Cardiac muscle cell (in vitro differentiated cells and primary cell): ENCODE results near the gene ASB1. TPM values are rescaled to one million over a fixed set of nuclear protein-coding genes. Genes with fewer than 3 reads are reported as not detected.

Experiments
- DNase-seq, 2 donors: peaks; one replicate each; pipeline versions ENCODE4 v3.0.0 to v3.0.0-alpha.2; 2010 to 2017; ENCODE audit warnings: low read depth in 1 of 2, low spot score in 1 of 2
- H3K27ac ChIP-seq: fragments of 200-600 bp; sonication (generic); 2 replicates; pipeline ENCODE4 v1.5.1; 2016
- H3K27me3 ChIP-seq: fragments of 200-600 bp; sonication (generic); 2 replicates; pipeline ENCODE4 v1.6.0; 2016; ENCODE audit warnings: control low read depth
- H3K36me3 ChIP-seq: fragments of 200-600 bp; sonication (generic); 2 replicates; pipeline ENCODE4 v1.5.1; 2016; ENCODE audit warnings: control low read depth
- H3K4me1 ChIP-seq: fragments of 200-600 bp; sonication (generic); 2 replicates; pipeline ENCODE4 v1.8.1; 2017; ENCODE audit warnings: low read depth, mild to moderate bottlenecking, mixed run types
- H3K4me3 ChIP-seq: fragments of 200-600 bp; sonication (generic); 2 replicates; pipeline ENCODE4 v1.5.1; 2016; ENCODE audit warnings: mild to moderate bottlenecking
- H3K9me3 ChIP-seq: fragments of 200-600 bp; sonication (generic); 2 replicates; pipeline ENCODE4 v1.5.1; 2017; ENCODE audit warnings: low read depth, mild to moderate bottlenecking, control low read depth
- polyA plus RNA-seq: library from polyadenylated mRNA; unstranded; fragments of >200 nt; fragmentation: Nextera tagmentation; extraction: Ambion mirVana; gene quantifications from 2 replicates; pipeline ENCODE4 v1.2.1, GENCODE V29; 2016
- total RNA-seq: library from RNA; depleted of rRNA; stranded (reverse); fragments of >200 nt; gene quantifications from 2 replicates; pipeline ENCODE4 v1.2.3, GENCODE V29; 2016
- TF ChIP-seq, protein P1 (sequence below): IDR thresholded peaks from 2 replicates; pipeline ENCODE4 v1.5.1; 2012; ENCODE audit warnings: low read depth, mild to moderate bottlenecking, low read length

Gene ASB1
- total and polyA plus RNA-seq, 2 experiments from 2014 or later: 16.7 TPM

DNA sequence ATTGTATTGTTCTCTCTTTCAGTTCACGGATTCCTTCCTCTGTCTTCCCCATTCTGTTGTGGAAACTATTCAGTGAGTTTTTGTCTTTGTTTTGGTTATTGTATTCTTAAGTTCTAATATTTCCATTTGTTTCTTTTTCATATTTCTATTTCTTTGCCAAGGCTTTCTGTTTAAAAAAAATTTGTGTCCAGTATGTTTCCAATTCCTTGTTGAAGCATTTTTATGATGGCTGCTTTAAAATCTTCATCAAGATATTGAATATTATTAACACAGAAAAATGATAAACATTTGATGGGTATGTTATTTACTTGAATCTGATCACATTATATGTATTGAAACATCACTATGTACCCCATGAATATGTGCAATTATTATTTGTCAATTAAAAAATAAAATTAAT is 42.4 kb downstream of the ASB1 start:
- TF ChIP-seq, protein P1, sequence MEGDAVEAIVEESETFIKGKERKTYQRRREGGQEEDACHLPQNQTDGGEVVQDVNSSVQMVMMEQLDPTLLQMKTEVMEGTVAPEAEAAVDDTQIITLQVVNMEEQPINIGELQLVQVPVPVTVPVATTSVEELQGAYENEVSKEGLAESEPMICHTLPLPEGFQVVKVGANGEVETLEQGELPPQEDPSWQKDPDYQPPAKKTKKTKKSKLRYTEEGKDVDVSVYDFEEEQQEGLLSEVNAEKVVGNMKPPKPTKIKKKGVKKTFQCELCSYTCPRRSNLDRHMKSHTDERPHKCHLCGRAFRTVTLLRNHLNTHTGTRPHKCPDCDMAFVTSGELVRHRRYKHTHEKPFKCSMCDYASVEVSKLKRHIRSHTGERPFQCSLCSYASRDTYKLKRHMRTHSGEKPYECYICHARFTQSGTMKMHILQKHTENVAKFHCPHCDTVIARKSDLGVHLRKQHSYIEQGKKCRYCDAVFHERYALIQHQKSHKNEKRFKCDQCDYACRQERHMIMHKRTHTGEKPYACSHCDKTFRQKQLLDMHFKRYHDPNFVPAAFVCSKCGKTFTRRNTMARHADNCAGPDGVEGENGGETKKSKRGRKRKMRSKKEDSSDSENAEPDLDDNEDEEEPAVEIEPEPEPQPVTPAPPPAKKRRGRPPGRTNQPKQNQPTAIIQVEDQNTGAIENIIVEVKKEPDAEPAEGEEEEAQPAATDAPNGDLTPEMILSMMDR: no peak
- Histone ChIP-seq H3K36me3 (no peaks in the 10 kb centered on the region), H3K4me1 (no peaks in the 10 kb centered on the region), H3K9me3 (no peaks in the 10 kb centered on the region), H3K4me3 (no peak overlapping the region), H3K27me3 (no peaks in the 10 kb centered on the region), H3K27ac (no peak overlapping the region)
- DNase-seq: no peak

DNA sequence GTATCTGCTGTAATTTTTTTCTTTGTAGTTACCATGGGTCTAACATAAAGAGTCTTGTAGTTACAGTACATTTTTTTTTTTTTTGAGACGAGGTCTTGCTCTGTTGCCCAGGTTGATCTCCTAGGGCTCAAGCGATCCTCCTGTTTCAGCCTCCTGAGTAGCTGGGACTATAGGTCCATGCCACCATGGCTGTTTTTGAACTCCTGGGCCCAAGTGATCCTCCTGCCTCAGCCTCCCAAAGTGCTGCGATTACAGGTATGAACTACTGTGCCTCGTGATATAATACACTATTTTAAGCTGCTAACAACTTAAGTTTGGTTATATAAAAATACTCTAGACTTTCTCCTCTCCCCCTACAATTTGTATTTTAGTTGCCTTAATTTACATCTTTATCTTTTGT is 46.3 kb downstream of the ASB1 start:
- TF ChIP-seq, protein P1: no peak
- no peak for DNase-seq
- Histone ChIP-seq H3K27ac (no peak overlapping the region), H3K27me3 (no peaks in the 10 kb centered on the region), H3K9me3 (no peaks in the 10 kb centered on the region), H3K4me1 (no peaks in the 10 kb centered on the region), H3K4me3 (no peak overlapping the region), H3K36me3 (no peaks in the 10 kb centered on the region)

DNA sequence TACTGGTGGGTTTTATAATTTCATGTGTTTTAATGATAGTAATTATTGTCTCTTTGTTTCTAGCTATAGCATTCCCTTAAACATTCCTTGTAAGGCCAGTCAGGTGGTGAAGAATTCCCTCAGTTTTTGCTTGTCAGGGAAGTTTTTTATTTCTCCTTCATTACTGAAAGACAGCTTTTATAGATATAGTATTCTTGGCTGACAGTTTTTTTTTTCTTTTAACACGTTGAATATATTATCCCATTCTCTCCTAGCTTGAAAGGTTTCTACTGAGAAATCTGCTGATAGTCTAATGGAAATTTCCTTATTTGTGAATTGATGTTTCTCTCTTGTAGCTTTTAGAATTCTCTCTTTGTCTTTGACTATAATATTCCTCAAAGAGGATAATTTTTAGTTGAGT is 46.8 kb downstream of the ASB1 start:
- H3K27ac ChIP-seq: no peak overlapping the region
- H3K4me1 ChIP-seq: no peaks in the 10 kb centered on the region
- no peaks in the 10 kb centered on the region for H3K9me3 ChIP-seq
- H3K36me3 ChIP-seq: no peaks in the 10 kb centered on the region
- TF ChIP-seq, protein P1: no peak
- H3K27me3 ChIP-seq: no peaks in the 10 kb centered on the region
- no peak for DNase-seq
- no peak overlapping the region for H3K4me3 ChIP-seq

DNA sequence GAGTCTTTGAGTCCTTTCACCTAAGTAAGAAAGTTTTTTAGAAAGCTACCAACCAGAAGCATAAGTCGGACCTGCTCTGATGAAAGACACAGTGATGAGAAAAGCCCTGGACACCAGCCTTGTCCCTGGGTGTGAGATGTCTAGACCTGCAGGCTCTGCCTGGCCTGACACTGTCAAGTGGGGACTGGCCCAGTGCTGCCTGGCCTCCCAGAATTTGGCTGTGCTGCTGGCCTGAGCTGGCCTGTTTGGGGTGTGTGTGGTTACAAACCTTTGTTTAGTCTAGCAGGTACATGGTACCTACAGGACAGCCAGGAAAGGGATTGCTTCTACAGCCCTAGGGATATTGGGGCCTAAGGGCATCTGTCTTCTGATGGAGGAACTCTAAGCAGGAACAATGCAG is 48.3 kb downstream of the ASB1 start:
- TF ChIP-seq, protein P1: no peak
- Histone ChIP-seq H3K27me3 (no peaks in the 10 kb centered on the region), H3K4me3 (no peak overlapping the region), H3K9me3 (no peaks in the 10 kb centered on the region), H3K36me3 (no peaks in the 10 kb centered on the region), H3K4me1 (no peaks in the 10 kb centered on the region), H3K27ac (no peak overlapping the region)
- no peak for DNase-seq

DNA sequence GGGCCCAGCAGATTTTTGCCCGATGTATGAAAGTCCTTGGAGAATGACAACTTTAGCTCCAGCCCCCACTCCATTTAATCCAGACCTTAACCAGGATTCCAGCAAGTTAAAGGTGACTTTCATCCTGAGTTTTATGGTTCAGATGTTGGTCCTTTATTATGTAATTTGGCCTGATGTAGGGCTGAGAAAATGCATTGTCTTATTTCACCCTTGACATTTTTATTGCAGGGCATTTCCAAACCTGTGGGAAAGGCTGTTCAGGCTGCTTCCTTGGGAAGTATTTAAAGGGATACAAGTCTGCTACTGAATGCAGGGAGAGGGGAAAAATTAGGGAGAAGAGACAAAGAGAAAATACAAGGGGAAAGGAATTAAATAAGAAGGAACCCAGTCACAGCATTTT is 48.8 kb downstream of the ASB1 start:
- Histone ChIP-seq H3K36me3 (no peaks in the 10 kb centered on the region), H3K4me1 (no peaks in the 10 kb centered on the region), H3K27me3 (no peaks in the 10 kb centered on the region), H3K4me3 (no peak overlapping the region), H3K27ac (no peak overlapping the region), H3K9me3 (no peaks in the 10 kb centered on the region)
- TF ChIP-seq, protein P1: no peak
- DNase-seq: no peak

DNA sequence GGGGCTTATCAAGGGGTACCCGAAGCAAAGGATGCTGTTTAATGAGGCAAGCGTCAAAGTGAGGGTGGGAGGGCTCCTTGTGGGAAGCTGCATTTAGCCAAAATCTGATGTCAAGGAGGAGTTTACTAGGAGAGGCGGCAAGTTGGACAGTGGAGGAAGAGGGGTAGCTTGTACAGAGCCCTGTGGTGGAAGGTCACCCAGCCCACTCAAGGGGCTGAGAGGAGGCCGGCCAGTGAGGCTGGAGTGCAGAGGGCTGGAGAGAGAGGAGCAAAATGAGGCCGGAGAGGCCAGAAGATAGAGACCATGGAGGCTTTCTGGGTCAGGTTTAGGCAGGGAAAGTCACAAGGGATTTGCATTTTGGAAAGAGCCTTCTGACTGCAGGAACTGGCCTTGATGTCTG is 49.5 kb downstream of the ASB1 start:
- Histone ChIP-seq H3K27ac (no peak overlapping the region), H3K27me3 (no peaks in the 10 kb centered on the region), H3K4me1 (no peaks in the 10 kb centered on the region), H3K36me3 (no peaks in the 10 kb centered on the region), H3K9me3 (no peaks in the 10 kb centered on the region), H3K4me3 (no peak overlapping the region)
- TF ChIP-seq, protein P1: no peak
- DNase-seq: no peak
